Measurements from ENCODE around the gene TRAM2. TPM values are rescaled to one million over a fixed set of nuclear protein-coding genes. Genes with fewer than 3 reads are reported as not detected.

The TRAM2 gene
- total RNA-seq, 2 donors from 2014 or later, result 16.9 to 20.5 TPM

- peak overlapping the region; percentile 44 for H3K27ac Mint-ChIP-seq
- no peaks in the 10 kb centered on the region for H3K9me3 ChIP-seq (ENCODE audit: control insufficient read depth, low read length)
- 66 to 84% methylated on average over 3 to 7 of the region's 7 CpGs for WGBS, 2 experiments (ENCODE audit: insufficient coverage in 1 of 2, insufficient read length in 1 of 2)
- peak; percentile 62 for DNase-seq
- TF ChIP-seq, protein P1, sequence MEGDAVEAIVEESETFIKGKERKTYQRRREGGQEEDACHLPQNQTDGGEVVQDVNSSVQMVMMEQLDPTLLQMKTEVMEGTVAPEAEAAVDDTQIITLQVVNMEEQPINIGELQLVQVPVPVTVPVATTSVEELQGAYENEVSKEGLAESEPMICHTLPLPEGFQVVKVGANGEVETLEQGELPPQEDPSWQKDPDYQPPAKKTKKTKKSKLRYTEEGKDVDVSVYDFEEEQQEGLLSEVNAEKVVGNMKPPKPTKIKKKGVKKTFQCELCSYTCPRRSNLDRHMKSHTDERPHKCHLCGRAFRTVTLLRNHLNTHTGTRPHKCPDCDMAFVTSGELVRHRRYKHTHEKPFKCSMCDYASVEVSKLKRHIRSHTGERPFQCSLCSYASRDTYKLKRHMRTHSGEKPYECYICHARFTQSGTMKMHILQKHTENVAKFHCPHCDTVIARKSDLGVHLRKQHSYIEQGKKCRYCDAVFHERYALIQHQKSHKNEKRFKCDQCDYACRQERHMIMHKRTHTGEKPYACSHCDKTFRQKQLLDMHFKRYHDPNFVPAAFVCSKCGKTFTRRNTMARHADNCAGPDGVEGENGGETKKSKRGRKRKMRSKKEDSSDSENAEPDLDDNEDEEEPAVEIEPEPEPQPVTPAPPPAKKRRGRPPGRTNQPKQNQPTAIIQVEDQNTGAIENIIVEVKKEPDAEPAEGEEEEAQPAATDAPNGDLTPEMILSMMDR (conservative IDR thresholded peaks at IDR 0.05), result no peak
- H3K4me3 Mint-ChIP-seq, result no peak overlapping the region
- H3K36me3 ChIP-seq (ENCODE audit: control insufficient read depth, insufficient read depth, low read length), result no peaks in the 10 kb centered on the region
- H3K36me3 Mint-ChIP-seq (ENCODE audit: low read depth), result no peaks in the 10 kb centered on the region
- H3K4me3 ChIP-seq (ENCODE audit: low read length), result no peak overlapping the region
- no peak overlapping the region for H3K9ac ChIP-seq (ENCODE audit: extremely low read depth, low read length, poor library complexity, severe bottlenecking)
- H3K27me3 ChIP-seq (ENCODE audit: control insufficient read depth, insufficient read depth, low read length, poor library complexity, severe bottlenecking), result no peaks in the 10 kb centered on the region
- no peaks in the 10 kb centered on the region for H3K27me3 Mint-ChIP-seq (ENCODE audit: insufficient read depth)
- H3K4me1 Mint-ChIP-seq, result peaks cover 20% of the 10 kb centered on the region
- peak overlapping the region; percentile 69 for H3K27ac ChIP-seq (ENCODE audit: low read depth, low read length)
- H3K9me3 Mint-ChIP-seq, result no peaks in the 10 kb centered on the region
- no peaks in the 10 kb centered on the region for H3K4me1 ChIP-seq (ENCODE audit: control insufficient read depth, insufficient read depth, low read length)
Measured at GRCh38 chr6:52595000-52595795, 18.3 kb upstream of the TRAM2 start.

GRCh38 chr6:52594221-52594620, 17.4 kb upstream of the TRAM2 start:
- DNase-seq, result no peak
- Mint-ChIP-seq H3K36me3 (ENCODE audit: low read depth) (no peaks in the 10 kb centered on the region), H3K9me3 (no peaks in the 10 kb centered on the region), H3K4me3 (no peak overlapping the region), H3K27ac (no peak overlapping the region), H3K27me3 (ENCODE audit: insufficient read depth) (no peaks in the 10 kb centered on the region), H3K4me1 (peaks cover 21% of the 10 kb centered on the region)
- Histone ChIP-seq H3K9ac (ENCODE audit: extremely low read depth, low read length, poor library complexity, severe bottlenecking) (no peak overlapping the region), H3K36me3 (ENCODE audit: control insufficient read depth, insufficient read depth, low read length) (no peaks in the 10 kb centered on the region), H3K4me3 (ENCODE audit: low read length) (no peak overlapping the region), H3K27me3 (ENCODE audit: control insufficient read depth, insufficient read depth, low read length, poor library complexity, severe bottlenecking) (no peaks in the 10 kb centered on the region), H3K4me1 (ENCODE audit: control insufficient read depth, insufficient read depth, low read length) (no peaks in the 10 kb centered on the region), H3K27ac (ENCODE audit: low read depth, low read length) (no peak overlapping the region), H3K9me3 (ENCODE audit: control insufficient read depth, low read length) (no peaks in the 10 kb centered on the region)
- WGBS, 2 experiments (ENCODE audit: insufficient coverage in 1 of 2, insufficient read length in 1 of 2), result 98 to 100% methylated on average over 1 to 5 of the region's 5 CpGs
- TF ChIP-seq, protein P1 (conservative IDR thresholded peaks at IDR 0.05), result no peak

GRCh38 chr6:52591832-52592231, 15.0 kb upstream of the TRAM2 start:
- Histone ChIP-seq H3K9ac (ENCODE audit: extremely low read depth, low read length, poor library complexity, severe bottlenecking) (no peak overlapping the region), H3K36me3 (ENCODE audit: control insufficient read depth, insufficient read depth, low read length) (no peaks in the 10 kb centered on the region), H3K4me3 (ENCODE audit: low read length) (no peak overlapping the region), H3K27me3 (ENCODE audit: control insufficient read depth, insufficient read depth, low read length, poor library complexity, severe bottlenecking) (no peaks in the 10 kb centered on the region), H3K9me3 (ENCODE audit: control insufficient read depth, low read length) (no peaks in the 10 kb centered on the region), H3K4me1 (ENCODE audit: control insufficient read depth, insufficient read depth, low read length) (peaks cover 10% of the 10 kb centered on the region), H3K27ac (ENCODE audit: low read depth, low read length) (no peak overlapping the region)
- WGBS, 2 experiments (ENCODE audit: insufficient coverage in 1 of 2, insufficient read length in 1 of 2), result 95 to 100% methylated on average over 1 of the region's 1 CpG
- Mint-ChIP-seq H3K27ac (peak overlapping the region; percentile 29), H3K36me3 (ENCODE audit: low read depth) (no peaks in the 10 kb centered on the region), H3K9me3 (no peaks in the 10 kb centered on the region), H3K4me1 (peaks cover 27% of the 10 kb centered on the region), H3K4me3 (no peak overlapping the region), H3K27me3 (ENCODE audit: insufficient read depth) (no peaks in the 10 kb centered on the region)
- no peak for DNase-seq
- TF ChIP-seq, protein P1 (conservative IDR thresholded peaks at IDR 0.05), result no peak
